Natural killer cell (primary cell): ENCODE results near the gene RARB. TPM values are rescaled to one million over a fixed set of nuclear protein-coding genes. Genes with fewer than 3 reads are reported as not detected.

ENCODE experiments used
- ATAC-seq, 3 donors: fragments of 150-1000 bp in 2 of 3; fragments of 200-7000 bp in 1 of 3; cut with Tn5 transposase; 1 replicate in 1 of 3; 2 replicates in 2 of 3; pipeline ENCODE4 v1.10.0; 2021; ENCODE audit warnings: mild to moderate bottlenecking in 2 of 3, moderate library complexity in 2 of 3
- DNase-seq, 2 donors: peaks; one replicate each; pipeline versions ENCODE4 v3.0.0 to v3.0.0-alpha.2; 2013 to 2021; ENCODE audit warnings: mixed read lengths in 1 of 2
- H3K27ac ChIP-seq: one replicate; pipeline ENCODE4 v1.5.1; 2013; ENCODE audit warnings: mild to moderate bottlenecking, low read length
- H3K27me3 ChIP-seq: one replicate; pipeline ENCODE4 v1.6.1; 2013; ENCODE audit warnings: low read length; ENCODE audit not compliant: control insufficient read depth, insufficient read depth
- H3K36me3 ChIP-seq: one replicate; pipeline ENCODE4 v1.6.1; 2013; ENCODE audit warnings: low read length; ENCODE audit not compliant: control insufficient read depth, insufficient read depth
- H3K4me1 ChIP-seq: one replicate; pipeline ENCODE4 v1.6.1; 2013; ENCODE audit warnings: low read length; ENCODE audit not compliant: control insufficient read depth, insufficient read depth
- H3K4me3 ChIP-seq: one replicate; pipeline ENCODE4 v1.5.1; 2013; ENCODE audit warnings: low read length
- H3K9me3 ChIP-seq: one replicate; pipeline ENCODE4 v1.6.1; 2013; ENCODE audit warnings: low read length; ENCODE audit not compliant: control insufficient read depth, insufficient read depth
- H3K27ac Mint-ChIP-seq, 2 donors: one replicate each; pipeline ENCODE4 v1.8.0; 2022; ENCODE audit warnings: mild to moderate bottlenecking in 2 of 2, mixed read lengths in 2 of 2, moderate library complexity in 1 of 2
- H3K27me3 Mint-ChIP-seq, 2 donors: one replicate each; pipeline ENCODE4 v1.8.0; 2022; ENCODE audit warnings: low read depth in 2 of 2, mixed read lengths in 2 of 2
- H3K36me3 Mint-ChIP-seq: one replicate; pipeline ENCODE4 v1.8.0; 2022; ENCODE audit warnings: mixed read lengths
- H3K4me1 Mint-ChIP-seq, 2 donors: one replicate each; pipeline ENCODE4 v1.8.0; 2022; ENCODE audit warnings: mixed read lengths in 2 of 2
- H3K4me3 Mint-ChIP-seq: one replicate; pipeline ENCODE4 v1.8.0; 2022; ENCODE audit warnings: mild to moderate bottlenecking, moderate library complexity, mixed read lengths
- H3K9me3 Mint-ChIP-seq, 2 donors: one replicate each; pipeline ENCODE4 v1.8.0; 2022; ENCODE audit warnings: mixed read lengths in 2 of 2
- WGBS: methylation state at CpG from one replicate; pipeline ENCODE4 v1.1.7; 2013; ENCODE audit warnings: missing lambda C conversion rate; ENCODE audit not compliant: insufficient coverage; 5-methylcytosine and 5-hydroxymethylcytosine counted together
- intact Hi-C: fragments of 100-400 bp; cut with micrococcal nuclease; formaldehyde crosslinking; loops from one replicate; pipeline ENCODE4 v1.14.2; 2022
- total RNA-seq, 4 donors: library from RNA; stranded (reverse); fragments of 120-200 nt in 1 of 4; gene quantifications; one replicate each; pipeline versions ENCODE4 v1.2.3 to v1.2.4, GENCODE V29; 2013 to 2022
- TF ChIP-seq, protein P1 (sequence below): fragments of 200-600 bp; IDR thresholded peaks from one replicate; pipeline ENCODE4 v1.8.0; 2022; ENCODE audit warnings: antibody characterized with exemption

RARB gene
- total RNA-seq, 3 donors from 2014 or later (not counting 1 experiment from before 2014, with no cell fraction given) = not detected

DNA sequence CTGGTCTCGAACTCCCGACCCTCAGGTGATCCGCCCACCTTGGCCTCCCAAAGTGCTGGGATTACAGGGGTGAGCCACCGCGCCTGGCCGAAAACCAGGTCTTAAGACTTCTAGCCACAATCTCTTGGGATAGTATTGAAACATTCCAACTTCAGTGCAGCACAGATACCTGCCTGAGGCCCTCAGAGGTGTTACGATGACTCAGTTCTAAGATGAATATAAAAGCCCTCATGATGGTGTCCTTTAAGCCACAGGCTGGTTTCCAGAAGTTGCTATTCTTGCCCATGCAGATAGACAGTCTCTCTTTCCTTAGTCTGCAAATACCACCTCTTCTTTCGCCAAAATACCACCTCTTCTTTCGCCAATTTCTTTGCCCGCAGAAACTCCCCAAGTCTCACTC, 69.0 kb downstream of the RARB start:
- Mint-ChIP-seq H3K36me3 (peaks cover 32% of the 10 kb centered on the region), H3K4me3 (no peak overlapping the region), H3K9me3 (peaks cover 14 to 16% of the 10 kb centered on the region in 2 donors), H3K27ac (no peak overlapping the region), H3K27me3 (peaks cover 11 to 22% of the 10 kb centered on the region in 2 donors), H3K4me1 (peaks cover 0 to 4% of the 10 kb centered on the region in 2 donors)
- no peaks in the 10 kb centered on the region for H3K36me3 ChIP-seq
- WGBS = 97% methylated on average over 10 of the region's 10 CpGs
- TF ChIP-seq, protein P1, sequence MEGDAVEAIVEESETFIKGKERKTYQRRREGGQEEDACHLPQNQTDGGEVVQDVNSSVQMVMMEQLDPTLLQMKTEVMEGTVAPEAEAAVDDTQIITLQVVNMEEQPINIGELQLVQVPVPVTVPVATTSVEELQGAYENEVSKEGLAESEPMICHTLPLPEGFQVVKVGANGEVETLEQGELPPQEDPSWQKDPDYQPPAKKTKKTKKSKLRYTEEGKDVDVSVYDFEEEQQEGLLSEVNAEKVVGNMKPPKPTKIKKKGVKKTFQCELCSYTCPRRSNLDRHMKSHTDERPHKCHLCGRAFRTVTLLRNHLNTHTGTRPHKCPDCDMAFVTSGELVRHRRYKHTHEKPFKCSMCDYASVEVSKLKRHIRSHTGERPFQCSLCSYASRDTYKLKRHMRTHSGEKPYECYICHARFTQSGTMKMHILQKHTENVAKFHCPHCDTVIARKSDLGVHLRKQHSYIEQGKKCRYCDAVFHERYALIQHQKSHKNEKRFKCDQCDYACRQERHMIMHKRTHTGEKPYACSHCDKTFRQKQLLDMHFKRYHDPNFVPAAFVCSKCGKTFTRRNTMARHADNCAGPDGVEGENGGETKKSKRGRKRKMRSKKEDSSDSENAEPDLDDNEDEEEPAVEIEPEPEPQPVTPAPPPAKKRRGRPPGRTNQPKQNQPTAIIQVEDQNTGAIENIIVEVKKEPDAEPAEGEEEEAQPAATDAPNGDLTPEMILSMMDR = no peak
- intact Hi-C loops = no loop called here
- no peaks in the 10 kb centered on the region for H3K27me3 ChIP-seq
- ATAC-seq = no peak
- DNase-seq = no peak
- no peak overlapping the region for H3K4me3 ChIP-seq
- no peak overlapping the region for H3K27ac ChIP-seq
- H3K4me1 ChIP-seq = no peaks in the 10 kb centered on the region
- peaks cover 12% of the 10 kb centered on the region for H3K9me3 ChIP-seq

DNA sequence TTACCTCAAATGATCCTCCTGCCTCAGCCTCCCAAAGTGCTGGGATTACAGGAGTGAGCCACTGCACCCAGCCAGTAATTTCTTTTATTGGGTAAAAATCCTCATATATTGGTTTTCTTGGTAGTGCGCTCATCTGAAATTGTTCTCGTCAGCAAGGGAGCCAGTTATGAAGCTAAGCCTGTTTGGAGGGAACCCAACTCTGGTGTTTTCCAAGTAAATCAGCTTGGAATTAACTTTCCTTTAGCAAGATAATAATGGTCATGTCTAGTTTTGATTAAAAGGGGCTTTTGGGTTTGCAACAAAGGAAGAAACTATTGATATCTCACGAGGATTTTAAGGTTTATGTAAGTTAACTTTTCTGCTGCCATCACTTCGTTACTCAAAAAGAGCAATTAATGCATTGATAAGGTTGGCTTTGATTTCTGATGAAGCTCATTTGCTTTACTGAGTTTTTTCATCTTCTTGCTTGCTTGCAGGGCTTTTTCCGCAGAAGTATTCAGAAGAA, 72.7 kb downstream of the RARB start:
- peaks cover 11 to 42% of the 10 kb centered on the region in 2 donors for H3K27me3 Mint-ChIP-seq
- Histone ChIP-seq H3K4me3 (no peak overlapping the region), H3K27me3 (no peaks in the 10 kb centered on the region), H3K36me3 (no peaks in the 10 kb centered on the region), H3K4me1 (no peaks in the 10 kb centered on the region), H3K9me3 (no peaks in the 10 kb centered on the region), H3K27ac (no peak overlapping the region)
- 96% methylated on average over 5 of the region's 5 CpGs for WGBS
- peaks cover 2 to 4% of the 10 kb centered on the region in 2 donors for H3K9me3 Mint-ChIP-seq
- no peak overlapping the region for H3K4me3 Mint-ChIP-seq
- no peaks in the 10 kb centered on the region for H3K36me3 Mint-ChIP-seq
- TF ChIP-seq, protein P1 = no peak
- DNase-seq (no peak), ATAC-seq (no peak)
- H3K27ac Mint-ChIP-seq = no peak overlapping the region
- intact Hi-C loops = no loop called here
- H3K4me1 Mint-ChIP-seq = peaks cover 4 to 5% of the 10 kb centered on the region in 2 donors

DNA sequence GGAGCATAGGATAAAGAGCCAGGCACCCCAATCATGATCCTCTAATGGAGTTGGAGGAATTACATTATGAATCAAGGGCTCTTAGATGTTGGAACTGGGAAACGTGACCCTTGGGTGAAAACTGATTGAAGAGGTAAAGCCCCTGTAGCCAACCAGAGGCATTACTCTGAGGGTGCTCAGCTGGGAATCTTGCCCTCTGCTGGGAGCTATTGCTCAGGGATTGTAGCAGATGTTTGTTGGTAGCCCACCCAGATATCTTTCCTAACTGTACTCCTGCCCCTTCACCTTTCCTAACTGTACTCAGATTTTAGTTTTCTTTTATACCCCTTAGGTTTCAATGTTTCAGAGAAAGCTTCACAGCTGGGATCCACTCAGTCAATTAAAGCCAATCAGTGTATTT, 74.2 kb downstream of the RARB start:
- intact Hi-C loops = no loop called here
- no peak for ATAC-seq
- Mint-ChIP-seq H3K36me3 (no peaks in the 10 kb centered on the region), H3K9me3 (peaks cover 2 to 4% of the 10 kb centered on the region in 2 donors), H3K27me3 (peaks cover 11 to 42% of the 10 kb centered on the region in 2 donors), H3K4me1 (peaks cover 4 to 5% of the 10 kb centered on the region in 2 donors), H3K4me3 (no peak overlapping the region), H3K27ac (no peak overlapping the region)
- DNase-seq = no peak
- Histone ChIP-seq H3K4me1 (no peaks in the 10 kb centered on the region), H3K9me3 (no peaks in the 10 kb centered on the region), H3K27ac (no peak overlapping the region), H3K4me3 (no peak overlapping the region), H3K27me3 (no peaks in the 10 kb centered on the region), H3K36me3 (no peaks in the 10 kb centered on the region)
- TF ChIP-seq, protein P1 = no peak
- 75% methylated on average over 1 of the region's 1 CpG for WGBS

DNA sequence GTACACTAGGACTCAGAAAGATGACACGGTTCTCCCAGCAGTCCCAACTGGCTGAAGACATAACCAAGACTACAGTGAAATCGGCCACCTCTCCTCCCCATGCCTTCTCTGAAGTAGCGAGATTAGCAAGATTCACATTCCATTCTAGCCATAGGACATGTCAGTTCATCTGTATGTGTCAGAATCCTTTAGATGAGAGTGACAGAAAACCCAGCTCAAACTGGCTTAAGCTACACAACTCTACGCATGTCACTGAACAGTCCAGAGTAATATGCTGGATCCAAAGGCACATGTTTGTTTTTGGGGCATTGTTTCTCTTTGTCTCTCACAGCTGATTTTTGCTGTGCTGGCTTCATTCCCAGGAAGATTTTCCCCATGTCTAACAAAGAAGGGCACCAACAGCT, 75.8 kb downstream of the RARB start:
- H3K27me3 ChIP-seq = no peaks in the 10 kb centered on the region
- no peaks in the 10 kb centered on the region for H3K36me3 ChIP-seq
- TF ChIP-seq, protein P1 = no peak
- H3K4me3 Mint-ChIP-seq = no peak overlapping the region
- no peak overlapping the region for H3K27ac Mint-ChIP-seq
- H3K27ac ChIP-seq = no peak overlapping the region
- H3K36me3 Mint-ChIP-seq = no peaks in the 10 kb centered on the region
- H3K27me3 Mint-ChIP-seq = peaks cover 9 to 41% of the 10 kb centered on the region in 2 donors
- WGBS = 100% methylated on average over 4 of the region's 4 CpGs
- DNase-seq = no peak
- no peak overlapping the region for H3K4me3 ChIP-seq
- intact Hi-C loops = no loop called here
- no peaks in the 10 kb centered on the region for H3K9me3 Mint-ChIP-seq
- no peaks in the 10 kb centered on the region for H3K4me1 ChIP-seq
- H3K9me3 ChIP-seq = no peaks in the 10 kb centered on the region
- peaks cover 0 to 5% of the 10 kb centered on the region in 2 donors for H3K4me1 Mint-ChIP-seq
- no peak for ATAC-seq
